ENCODE data around the gene PRTG. TPM values are rescaled to one million over a fixed set of nuclear protein-coding genes. Genes with fewer than 3 reads are reported as not detected.

PRTG gene
- polyA plus RNA-seq, 1 of the 3 experiments (the other 2 are of a cell fraction): 3.0 TPM

GRCh38 chr15:55574096-55574495 is 168.9 kb downstream of the PRTG start:
- Histone ChIP-seq H3K79me2 (ENCODE audit: insufficient read depth) (peaks cover 9% of the 10 kb centered on the region; the same call in 1 of the 2 replicates), H3K9me2 (no peaks in the 10 kb centered on the region), H3F3A (replicated peaks; ENCODE audit: insufficient read depth) (no peaks in the 10 kb centered on the region), H2AFZ (ENCODE audit: low read depth) (no peak overlapping the region), H3K27ac (ENCODE audit: low read depth in 2 of 2, low read length in 1 of 2) (no peak overlapping the region), H3K9me3 (no peaks in the 10 kb centered on the region), H3K4me3 (ENCODE audit: low read depth in 2 of 2, low read length in 1 of 2) (no peak overlapping the region), H4K20me1 (ENCODE audit: insufficient read depth) (no peaks in the 10 kb centered on the region), H3K4me1 (ENCODE audit: control insufficient read depth in 1 of 2, insufficient read depth in 2 of 2, low read depth in 1 of 2, low read length in 1 of 2) (peaks cover 0 to 4% of the 10 kb centered on the region in 2 experiments; a peak in 1 of 4 replicates), H3K27me3 (ENCODE audit: insufficient read depth) (no peaks in the 10 kb centered on the region), H3K36me3 (replicated peaks in 1 of 2; ENCODE audit: control insufficient read depth in 1 of 2, insufficient read depth in 2 of 2, low read length in 1 of 2) (no peaks in the 10 kb centered on the region), H3K4me2 (no peak overlapping the region), H3K9ac (no peak overlapping the region)
- DNase-seq: no peak
- ChIA-PET POLR2A (no interaction called here), CTCF (interaction anchor here (1.3 kb wide), 1 partner anchor 61 kb away, joined by 3 read pairs; no protein-coding TSS in a partner anchor)
- TF ChIP-seq RAD21 (IDR thresholded peaks at IDR 0.05; ENCODE audit: low read length): no peak
- TF ChIP-seq, protein P1, sequence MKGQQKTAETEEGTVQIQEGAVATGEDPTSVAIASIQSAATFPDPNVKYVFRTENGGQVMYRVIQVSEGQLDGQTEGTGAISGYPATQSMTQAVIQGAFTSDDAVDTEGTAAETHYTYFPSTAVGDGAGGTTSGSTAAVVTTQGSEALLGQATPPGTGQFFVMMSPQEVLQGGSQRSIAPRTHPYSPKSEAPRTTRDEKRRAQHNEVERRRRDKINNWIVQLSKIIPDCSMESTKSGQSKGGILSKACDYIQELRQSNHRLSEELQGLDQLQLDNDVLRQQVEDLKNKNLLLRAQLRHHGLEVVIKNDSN (IDR thresholded peaks at IDR 0.05; ENCODE audit: borderline replicate concordance, low read depth): no peak
- TF ChIP-seq NFIC (IDR thresholded peaks at IDR 0.05; ENCODE audit: borderline replicate concordance): no peak
- no peak for TF ChIP-seq FOXM1 (IDR thresholded peaks at IDR 0.05; ENCODE audit: low read depth)
- TF ChIP-seq JUND (IDR thresholded peaks at IDR 0.05): no peak
- no peak for TF ChIP-seq ELF1 (IDR thresholded peaks at IDR 0.05)
- no peak for TF ChIP-seq EZH2phosphoT487 (IDR thresholded peaks at IDR 0.05; ENCODE audit: borderline replicate concordance, low read depth)
- TF ChIP-seq RCOR1 (IDR thresholded peaks at IDR 0.05; ENCODE audit: low read length): no peak
- no peak for TF ChIP-seq RXRA (IDR thresholded peaks at IDR 0.05; ENCODE audit: borderline replicate concordance, low read depth)
- 79% methylated on average over 2 of the region's 2 CpGs for whole genome bisulfite sequencing (ENCODE audit: low lambda C conversion rate)

DNA sequence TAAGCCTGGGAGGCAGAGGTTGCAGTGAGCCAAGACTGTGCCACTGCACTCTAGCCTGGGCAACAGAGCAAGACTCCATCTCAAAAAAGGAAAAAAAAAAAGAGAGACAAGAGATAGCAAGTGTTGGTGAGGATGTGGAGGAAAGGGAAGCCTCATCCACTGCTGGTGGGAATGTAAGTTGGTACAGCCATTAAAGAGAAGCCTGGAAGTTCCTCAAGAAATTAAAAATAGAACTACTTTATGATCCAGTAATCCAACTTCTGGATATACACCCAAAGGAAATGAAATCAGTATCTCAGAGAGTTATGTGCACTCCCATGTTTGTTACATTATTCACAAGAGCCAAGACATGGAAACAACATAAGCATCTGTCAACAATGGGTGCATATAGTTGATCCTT is 169.7 kb downstream of the PRTG start:
- TF ChIP-seq PBX3 (IDR thresholded peaks at IDR 0.05) (no peak), USF2 (IDR thresholded peaks at IDR 0.05; ENCODE audit: borderline replicate concordance, low read depth, low read length) (no peak), CHD2 (IDR thresholded peaks at IDR 0.05; ENCODE audit: low read length, partially characterized antibody) (no peak), TCF12 (IDR thresholded peaks at IDR 0.05) (no peak)
- Histone ChIP-seq H3F3A (replicated peaks; ENCODE audit: insufficient read depth) (no peaks in the 10 kb centered on the region), H3K9me2 (no peaks in the 10 kb centered on the region), H3K4me1 (ENCODE audit: control insufficient read depth in 1 of 2, insufficient read depth in 2 of 2, low read depth in 1 of 2, low read length in 1 of 2) (peaks cover 0 to 4% of the 10 kb centered on the region in 2 experiments; a peak in 1 of 4 replicates), H4K20me1 (ENCODE audit: insufficient read depth) (no peaks in the 10 kb centered on the region), H3K4me2 (no peak overlapping the region), H3K27ac (ENCODE audit: low read depth in 2 of 2, low read length in 1 of 2) (no peak overlapping the region), H3K27me3 (ENCODE audit: insufficient read depth) (no peaks in the 10 kb centered on the region), H3K9ac (no peak overlapping the region), H3K9me3 (no peaks in the 10 kb centered on the region), H3K79me2 (ENCODE audit: insufficient read depth) (peaks cover under 1% of the 10 kb centered on the region; the same call in 1 of the 2 replicates), H3K4me3 (ENCODE audit: low read depth in 2 of 2, low read length in 1 of 2) (no peak overlapping the region), H2AFZ (ENCODE audit: low read depth) (no peak overlapping the region), H3K36me3 (replicated peaks in 1 of 2; ENCODE audit: control insufficient read depth in 1 of 2, insufficient read depth in 2 of 2, low read length in 1 of 2) (no peaks in the 10 kb centered on the region)
- CTCF ChIA-PET: interaction anchor here (1.3 kb wide), 1 partner anchor 60 kb away, joined by 3 read pairs; no protein-coding TSS in a partner anchor
- no peak for DNase-seq
- POLR2A ChIA-PET: no interaction called here

Measured in SK-N-SH (cell line).